Retinal pigment epithelial cell (primary cell): ENCODE measurements around the gene SIPA1.

Source experiments
- DNase-seq: peaks from one replicate; pipeline ENCODE4 v3.0.0-alpha.2; 2010; ENCODE audit warnings: low read depth
- H3K4me3 ChIP-seq: 2 replicates; pipeline ENCODE4 v1.5.1; 2011; ENCODE audit warnings: mild to moderate bottlenecking, low read length, control low read depth, moderate library complexity
- TF ChIP-seq, protein P1 (sequence below): conservative IDR thresholded peaks from 2 replicates; pipeline ENCODE4 v1.5.1; 2011; ENCODE audit warnings: low read depth, low read length, control low read depth, inconsistent platforms

SIPA1 gene

DNA sequence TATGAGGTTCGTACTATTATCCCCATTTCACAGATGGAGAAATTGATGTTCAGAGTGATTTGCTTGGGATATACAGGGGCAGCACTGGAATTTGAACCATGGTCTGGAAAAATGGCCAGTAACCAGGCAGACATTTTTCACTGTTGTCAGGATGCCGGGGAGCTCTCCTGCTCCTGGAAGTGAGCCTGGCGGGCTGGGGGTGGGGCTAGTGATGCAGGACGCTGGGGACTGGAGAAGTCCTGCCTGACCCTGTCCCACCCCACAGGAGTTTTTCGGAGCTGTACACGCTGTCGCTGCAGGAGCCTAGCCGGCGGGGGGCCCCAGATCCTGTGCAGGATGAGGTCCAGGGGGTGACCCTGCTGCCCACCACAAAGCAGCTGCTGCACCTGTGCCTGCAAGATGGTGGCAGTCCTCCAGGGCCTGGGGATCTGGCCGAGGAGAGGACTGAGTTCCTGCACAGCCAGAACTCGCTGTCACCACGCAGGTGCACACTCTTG, 11.1 kb downstream of the SIPA1 start:
- TF ChIP-seq, protein P1, sequence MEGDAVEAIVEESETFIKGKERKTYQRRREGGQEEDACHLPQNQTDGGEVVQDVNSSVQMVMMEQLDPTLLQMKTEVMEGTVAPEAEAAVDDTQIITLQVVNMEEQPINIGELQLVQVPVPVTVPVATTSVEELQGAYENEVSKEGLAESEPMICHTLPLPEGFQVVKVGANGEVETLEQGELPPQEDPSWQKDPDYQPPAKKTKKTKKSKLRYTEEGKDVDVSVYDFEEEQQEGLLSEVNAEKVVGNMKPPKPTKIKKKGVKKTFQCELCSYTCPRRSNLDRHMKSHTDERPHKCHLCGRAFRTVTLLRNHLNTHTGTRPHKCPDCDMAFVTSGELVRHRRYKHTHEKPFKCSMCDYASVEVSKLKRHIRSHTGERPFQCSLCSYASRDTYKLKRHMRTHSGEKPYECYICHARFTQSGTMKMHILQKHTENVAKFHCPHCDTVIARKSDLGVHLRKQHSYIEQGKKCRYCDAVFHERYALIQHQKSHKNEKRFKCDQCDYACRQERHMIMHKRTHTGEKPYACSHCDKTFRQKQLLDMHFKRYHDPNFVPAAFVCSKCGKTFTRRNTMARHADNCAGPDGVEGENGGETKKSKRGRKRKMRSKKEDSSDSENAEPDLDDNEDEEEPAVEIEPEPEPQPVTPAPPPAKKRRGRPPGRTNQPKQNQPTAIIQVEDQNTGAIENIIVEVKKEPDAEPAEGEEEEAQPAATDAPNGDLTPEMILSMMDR: no peak
- DNase-seq: no peak
- no peak overlapping the region for H3K4me3 ChIP-seq

DNA sequence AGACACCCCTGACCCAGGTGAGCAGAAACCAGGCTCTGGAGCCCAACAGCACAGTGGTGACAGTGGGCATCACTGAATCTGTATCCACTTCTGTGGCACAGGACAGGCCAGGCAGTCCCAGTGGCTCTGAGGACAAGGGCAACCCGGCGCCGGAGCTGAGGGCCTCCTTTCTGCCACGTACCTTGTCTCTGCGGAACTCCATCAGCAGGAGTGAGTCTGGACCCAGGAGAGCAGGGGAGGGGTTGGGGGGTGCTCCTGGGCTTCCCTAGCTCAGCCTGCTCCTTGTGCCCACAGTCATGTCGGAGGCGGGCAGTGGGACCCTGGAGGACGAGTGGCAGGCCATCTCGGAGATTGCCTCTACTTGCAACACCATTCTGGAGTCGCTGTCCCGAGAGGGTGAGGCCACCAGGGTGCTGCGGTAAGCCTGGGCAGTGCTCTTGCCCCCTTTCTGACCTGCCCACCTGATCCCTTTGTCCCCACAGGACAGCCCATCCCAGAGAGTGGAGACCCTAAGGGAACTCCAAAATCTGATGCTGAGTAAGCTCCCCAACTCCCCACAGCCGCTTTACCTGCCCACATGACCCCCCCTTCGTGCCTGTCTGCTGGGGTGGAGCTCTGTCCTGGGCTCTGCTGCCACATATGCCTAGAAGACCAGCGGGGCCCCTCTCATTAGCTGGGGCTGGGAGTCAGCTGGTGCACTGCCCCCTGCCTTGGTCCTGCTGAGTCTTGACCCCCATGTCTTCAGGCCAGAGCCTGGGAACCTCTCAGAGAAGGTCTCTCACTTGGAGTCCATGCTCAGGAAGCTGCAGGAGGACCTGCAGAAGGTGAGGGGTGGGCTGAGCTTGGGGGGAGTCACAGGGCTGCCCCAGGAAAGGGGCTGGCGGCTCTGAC, 12.0 kb downstream of the SIPA1 start:
- no peak overlapping the region for H3K4me3 ChIP-seq
- TF ChIP-seq, protein P1: no peak
- DNase-seq: no peak

DNA sequence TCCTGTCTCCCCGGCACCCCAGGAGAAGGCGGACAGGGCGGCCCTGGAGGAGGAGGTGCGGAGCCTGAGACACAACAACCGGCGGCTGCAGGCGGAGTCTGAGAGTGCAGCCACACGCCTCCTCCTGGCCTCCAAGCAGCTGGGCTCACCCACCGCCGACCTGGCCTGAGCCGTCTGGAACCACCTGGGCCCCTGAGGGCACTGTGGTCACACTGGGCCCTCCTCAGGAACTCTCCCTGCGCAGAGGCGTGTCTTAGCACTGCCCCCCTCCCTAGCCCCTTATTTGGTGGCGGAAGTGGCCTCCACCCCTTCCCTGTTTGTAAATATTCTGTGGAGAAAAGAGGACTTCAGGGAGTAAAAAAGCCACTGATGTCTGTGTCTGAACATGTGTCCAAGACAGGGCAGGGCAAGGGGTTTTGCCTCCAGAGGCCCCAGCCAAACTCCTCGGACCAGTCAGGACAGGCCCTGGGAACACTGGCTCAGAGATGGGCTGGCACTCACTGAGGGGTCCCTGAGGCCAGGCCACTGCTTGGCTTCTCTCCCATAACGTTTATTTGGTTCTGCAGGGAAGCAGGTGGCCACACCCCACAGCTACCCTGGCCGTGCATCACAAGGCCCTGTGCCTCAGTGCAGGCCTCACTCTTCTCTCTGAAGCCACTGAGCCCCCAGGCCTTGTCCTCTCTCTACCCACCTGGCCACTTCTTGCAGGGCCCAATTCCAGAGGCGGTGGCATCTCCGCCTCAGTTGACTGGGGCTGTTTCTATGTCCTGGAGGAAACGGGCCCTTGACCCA, 12.8 kb downstream of the SIPA1 start:
- TF ChIP-seq, protein P1: no peak
- no peak overlapping the region for H3K4me3 ChIP-seq
- no peak for DNase-seq

DNA sequence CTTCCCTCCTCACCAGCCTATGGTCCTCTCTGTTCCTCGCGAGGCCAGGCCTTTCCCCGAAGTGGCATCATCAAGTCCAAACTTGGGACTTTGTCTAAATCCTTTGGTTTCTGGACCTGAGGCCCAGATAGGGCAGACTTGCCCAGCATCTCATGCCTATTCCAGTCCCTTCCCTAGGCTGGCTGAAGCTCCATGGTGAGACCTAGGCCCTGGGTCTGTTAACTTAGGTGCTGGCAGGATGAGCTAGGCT, 13.4 kb downstream of the SIPA1 start:
- no peak for DNase-seq
- TF ChIP-seq, protein P1: no peak
- no peak overlapping the region for H3K4me3 ChIP-seq

DNA sequence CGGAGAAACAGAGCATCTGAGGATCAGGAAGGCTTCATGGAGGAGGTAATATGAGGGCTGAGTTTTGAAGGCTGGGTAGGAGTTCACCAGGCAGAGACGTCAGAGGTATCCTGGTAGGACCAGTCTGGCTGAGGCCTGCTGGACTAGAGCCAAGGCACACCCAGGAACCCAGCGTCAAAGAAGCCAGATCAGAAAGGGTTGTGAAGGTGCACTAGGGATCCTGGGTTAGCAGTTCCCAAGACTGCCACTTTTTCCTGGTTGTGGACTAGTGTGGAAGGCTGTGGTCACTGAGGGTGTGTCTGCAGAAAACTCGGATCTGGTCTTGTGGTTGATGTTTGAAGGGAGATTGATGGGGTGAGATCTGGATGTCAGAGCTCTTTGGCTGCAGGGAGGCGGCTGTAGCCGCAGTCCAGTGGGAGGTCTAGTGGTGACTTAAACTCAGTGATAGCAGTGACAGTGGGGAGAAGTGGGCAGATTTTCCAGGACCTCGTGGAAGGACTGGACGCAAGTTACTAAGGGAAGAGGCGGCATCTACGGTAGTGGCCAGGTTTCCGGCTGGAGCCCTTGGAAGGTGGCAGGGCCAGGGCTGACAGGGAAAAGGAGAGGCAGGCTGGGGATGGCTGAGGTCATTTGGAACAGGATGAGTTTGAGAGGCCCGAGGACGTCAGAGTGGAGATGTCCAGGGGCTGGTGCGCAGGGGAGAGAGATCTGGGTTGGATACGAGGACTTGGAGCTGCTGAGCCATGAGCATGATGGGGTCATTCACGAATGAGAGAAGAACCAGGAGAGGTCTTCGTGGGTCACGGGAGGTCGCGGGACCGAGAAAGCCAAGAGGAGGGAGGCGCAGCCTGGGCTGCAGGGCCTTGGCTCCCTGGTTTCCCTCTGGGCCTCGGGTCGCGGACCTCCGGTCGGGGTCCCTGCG, 13.9 kb downstream of the SIPA1 start:
- DNase-seq: no peak
- peak overlapping the region; percentile 54 for H3K4me3 ChIP-seq
- TF ChIP-seq, protein P1: no peak

DNA sequence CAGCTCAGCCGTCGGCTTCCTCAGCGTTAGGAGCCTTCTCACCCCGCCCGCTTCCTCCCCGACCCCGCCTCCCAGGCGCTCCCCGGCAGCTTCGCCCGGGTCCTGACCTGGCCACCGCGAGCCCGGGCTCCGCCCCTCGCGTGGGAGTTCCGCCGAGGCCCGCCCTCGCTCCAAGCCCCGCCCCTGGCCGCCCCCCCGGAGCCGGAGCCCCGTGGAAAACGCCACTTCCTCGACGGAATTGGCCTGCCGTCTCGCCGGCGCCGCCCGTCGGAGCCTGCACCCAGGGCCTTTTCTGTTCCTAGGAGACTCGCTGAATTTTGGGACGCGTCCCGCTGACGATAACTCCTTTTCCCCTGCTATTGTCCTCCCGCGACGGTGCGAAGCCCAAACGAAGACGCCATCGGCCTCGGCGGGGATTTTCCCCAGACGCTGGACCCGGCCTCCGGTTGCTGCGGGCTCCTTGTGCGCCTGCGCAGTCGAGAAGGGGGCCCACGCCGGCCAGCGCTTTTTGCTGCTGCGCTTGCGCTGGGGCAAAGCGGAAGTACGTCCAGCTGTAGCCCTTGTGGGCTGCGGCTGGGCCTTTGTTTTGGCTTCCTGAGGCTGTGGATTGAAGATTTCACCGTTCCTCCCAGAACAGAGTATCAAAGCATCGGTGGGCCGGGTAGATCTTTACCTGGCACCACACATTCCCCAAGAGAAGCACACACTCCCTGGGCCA, 14.8 kb downstream of the SIPA1 start:
- DNase-seq: no peak
- TF ChIP-seq, protein P1: no peak
- peak overlapping the region; percentile 54 for H3K4me3 ChIP-seq
